Measurements from ENCODE around the gene SLC2A10. TPM values are rescaled to one million over a fixed set of nuclear protein-coding genes. Genes with fewer than 3 reads are reported as not detected.

The SLC2A10 gene
- total RNA-seq, 2 donors from 2014 or later, result 19.8 to 49.0 TPM

- DNase-seq (ENCODE audit: low spot score) (no peak), ATAC-seq (ENCODE audit: insufficient number of reproducible peaks, low FRiP score, low read depth) (no peak)
- no peaks in the 10 kb centered on the region for H3K4me1 ChIP-seq (ENCODE audit: control insufficient read depth in 1 of 2, low read depth in 2 of 2)
- H3K27me3 ChIP-seq (replicated peaks; ENCODE audit: insufficient read depth), result no peaks in the 10 kb centered on the region
- H3K36me3 ChIP-seq, result no peaks in the 10 kb centered on the region
- no peaks in the 10 kb centered on the region for H3K9me3 ChIP-seq
- no peak overlapping the region for H3K27ac ChIP-seq
- no peak for TF ChIP-seq CTCF (IDR thresholded peaks at IDR 0.05)
- no peak overlapping the region for H3K4me3 ChIP-seq
Measured at GRCh38 chr20:46784436-46785127, 75.1 kb downstream of the SLC2A10 start.

Other genes starting within 250 kb of the SLC2A10 start
- gene ZNF334, start 196.1 kb upstream of the SLC2A10 start, total RNA-seq, result 1 to 10 TPM in 1 of 2 donors, under 1 TPM in 1; 0.49 to 3.0 TPM
- gene OCSTAMP, start 159.0 kb upstream of the SLC2A10 start, total RNA-seq, result not detected
- gene SLC13A3, start 58.2 kb upstream of the SLC2A10 start, total RNA-seq, result 1 to 10 TPM; 3.2 to 4.9 TPM
- gene TP53RK, start 20.2 kb upstream of the SLC2A10 start, total RNA-seq, result 10 to 100 TPM; 19.3 to 19.9 TPM
- 1 to 10 TPM; 3.5 to 3.8 TPM for gene EYA2, start 185.2 kb downstream of the SLC2A10 start, total RNA-seq

Measured in thoracic aorta (tissue), 2 donors.